Bronchial epithelial cell (primary cell): Measurements from ENCODE around the gene IRF9. TPM values are rescaled to one million over a fixed set of nuclear protein-coding genes. Genes with fewer than 3 reads are reported as not detected.

Experiments used
- DNase-seq: peaks from one replicate; pipeline ENCODE4 v3.0.0-alpha.2; 2010; ENCODE audit warnings: low read depth
- FAIRE-seq: peaks from 2 replicates; lab custom pipeline; 2011; peaks lifted over from hg19 to GRCh38; lab: Jason Lieb, UNC
- H3K27me3 ChIP-seq: 2 replicates; pipeline ENCODE4 v1.5.1; 2011; ENCODE audit warnings: low read length; ENCODE audit not compliant: control insufficient read depth, insufficient read depth
- H3K36me3 ChIP-seq: 2 replicates; pipeline ENCODE4 v1.5.1; 2011; ENCODE audit warnings: low read length; ENCODE audit not compliant: control insufficient read depth, insufficient read depth
- H3K4me3 ChIP-seq: 2 replicates; pipeline ENCODE4 v1.5.1; 2011; ENCODE audit warnings: mild to moderate bottlenecking, low read depth, low read length, control low read depth
- CTCF ChIP-seq: IDR thresholded peaks from 2 replicates; pipeline ENCODE4 v1.5.1; 2011; ENCODE audit warnings: mild to moderate bottlenecking, moderate library complexity, low read length, control low read depth, inconsistent platforms; ENCODE audit not compliant: insufficient read depth, severe bottlenecking
- total RNA-seq: library from RNA; depleted of rRNA; stranded (reverse); fragments of >200 nt; gene quantifications from 2 replicates; pipeline ENCODE4 v1.2.1, GENCODE V29; 2014

IRF9 gene
- total RNA-seq, 1 donor from 2014 or later = 19.2 TPM

- TF ChIP-seq CTCF = no peak
- H3K36me3 ChIP-seq = peaks cover 17% of the 10 kb centered on the region
These were observed 46.6 kb downstream of the IRF9 start for GRCh38 chr14:24207625-24208024.

GRCh38 chr14:24211311-24211710, 50.2 kb downstream of the IRF9 start:
- no peak for FAIRE-seq
- no peak overlapping the region for H3K4me3 ChIP-seq
- no peak for TF ChIP-seq CTCF
- no peaks in the 10 kb centered on the region for H3K27me3 ChIP-seq
- DNase-seq = no peak
- peaks cover 16% of the 10 kb centered on the region for H3K36me3 ChIP-seq

More at GRCh38 chr14:24207625-24208024, 46.6 kb downstream of the IRF9 start:
- H3K4me3 ChIP-seq = no peak overlapping the region
- FAIRE-seq (no peak), DNase-seq (no peak)
- H3K27me3 ChIP-seq = no peaks in the 10 kb centered on the region

GRCh38 chr14:24212924-24213865, 52.1 kb downstream of the IRF9 start, which contains the start of gene CHMP4A:
CHMP4A (minus strand) TSS chr14:24213488; CDS start chr14:24213439, 49 bp downstream.
- no peak for TF ChIP-seq CTCF

GRCh38 chr14:24213866-24214662, 53.0 kb downstream of the IRF9 start:
- Histone ChIP-seq H3K36me3 (peaks cover 16% of the 10 kb centered on the region), H3K27me3 (no peaks in the 10 kb centered on the region), H3K4me3 (peak overlapping the region; percentile 69)
- DNase-seq (no peak), FAIRE-seq (no peak)
- TF ChIP-seq CTCF = no peak

More at GRCh38 chr14:24212924-24213865, 52.1 kb downstream of the IRF9 start, which contains the start of gene CHMP4A:
- Histone ChIP-seq H3K4me3 (peak within 1 kb of the TSS; percentile 69), H3K36me3 (peaks cover 16% of the 10 kb centered on the region), H3K27me3 (no peaks in the 10 kb centered on the region)
- peak; percentile 93 for DNase-seq
- no peak for FAIRE-seq

- H3K27me3 ChIP-seq = no peaks in the 10 kb centered on the region
- H3K36me3 ChIP-seq = peaks cover 4% of the 10 kb centered on the region
- peak; percentile 72 for TF ChIP-seq CTCF
- DNase-seq (peak; percentile 80), FAIRE-seq (no peak)
- H3K4me3 ChIP-seq = peak within 1 kb of the TSS; percentile 78
These were observed 54.7 kb downstream of the IRF9 start, which contains the start of gene MDP1 for GRCh38 chr14:24215495-24216344. MDP1 (minus strand) TSS chr14:24216066; CDS start chr14:24215955, 111 bp downstream.
